Neural progenitor cell (in vitro differentiated cells): ENCODE results near the gene TEX50. TPM values are rescaled to one million over a fixed set of nuclear protein-coding genes. Genes with fewer than 3 reads are reported as not detected.
"Not testable (repeated sequence)": the region's sequence is repeated elsewhere in the genome, so short reads cannot be mapped to it uniquely, and the experiment has no call there.

Experiments
- DNase-seq: peaks from one replicate; pipeline ENCODE4 v3.0.0-alpha.2; 2016; ENCODE audit warnings: low spot score
- H2AFZ ChIP-seq: fragments of 200-600 bp; sonication (generic); replicated peaks from 2 replicates; pipeline ENCODE4 v1.6.1; 2016; ENCODE audit warnings: antibody characterized with exemption
- H3F3A ChIP-seq: fragments of 200-600 bp; sonication (generic); 2 replicates; pipeline ENCODE4 v1.6.1; 2016; ENCODE audit warnings: antibody characterized with exemption, low read depth
- H3K27ac ChIP-seq: fragments of 200-600 bp; sonication (generic); 2 replicates; pipeline ENCODE4 v1.5.1; 2016; ENCODE audit warnings: mild to moderate bottlenecking
- H3K27me3 ChIP-seq: fragments of 200-600 bp; sonication (generic); 2 replicates; pipeline ENCODE4 v1.6.1; 2016; ENCODE audit warnings: mild to moderate bottlenecking, moderate library complexity
- H3K36me3 ChIP-seq: fragments of 200-600 bp; sonication (generic); 2 replicates; pipeline ENCODE4 v1.5.1; 2016
- H3K4me1 ChIP-seq: fragments of 200-600 bp; sonication (generic); 2 replicates; pipeline ENCODE4 v1.6.1; 2016; ENCODE audit warnings: mixed run types
- H3K4me2 ChIP-seq: fragments of 200-600 bp; sonication (generic); 2 replicates; pipeline ENCODE4 v1.6.1; 2016
- H3K4me3 ChIP-seq: fragments of 200-600 bp; sonication (generic); 2 replicates; pipeline ENCODE4 v1.5.1; 2016
- H3K79me2 ChIP-seq: fragments of 200-600 bp; sonication (generic); 2 replicates; pipeline ENCODE4 v1.6.1; 2016; ENCODE audit warnings: low read depth
- H3K9ac ChIP-seq: fragments of 200-600 bp; sonication (generic); 2 replicates; pipeline ENCODE4 v1.6.1; 2016
- H3K9me3 ChIP-seq: fragments of 200-600 bp; sonication (generic); 2 replicates; pipeline ENCODE4 v1.5.1; 2016; ENCODE audit warnings: low read depth
- H4K20me1 ChIP-seq: fragments of 200-600 bp; sonication (generic); 2 replicates; pipeline ENCODE4 v1.6.1; 2016; ENCODE audit warnings: low read depth
- H3K27ac Mint-ChIP-seq: 3 replicates; pipeline ENCODE4 v1.8.0; 2021; ENCODE audit warnings: mixed read lengths
- H3K27me3 Mint-ChIP-seq: 2 replicates; pipeline ENCODE4 v1.8.0; 2022; ENCODE audit warnings: low read depth, mild to moderate bottlenecking, inconsistent platforms, moderate library complexity, mixed read lengths; ENCODE audit not compliant: insufficient read depth
- H3K36me3 Mint-ChIP-seq: 3 replicates; pipeline ENCODE4 v1.8.0; 2021; ENCODE audit warnings: mixed read lengths
- H3K4me1 Mint-ChIP-seq: 3 replicates; pipeline ENCODE4 v1.8.0; 2021; ENCODE audit warnings: mixed read lengths
- H3K4me3 Mint-ChIP-seq: 3 replicates; pipeline ENCODE4 v1.8.0; 2021; ENCODE audit warnings: mild to moderate bottlenecking, moderate library complexity, mixed read lengths
- H3K9me3 Mint-ChIP-seq: 3 replicates; pipeline ENCODE4 v1.8.0; 2020; ENCODE audit warnings: mixed read lengths
- CTCF ChIP-seq: fragments of 200-600 bp; sonication (generic); IDR thresholded peaks from 2 replicates; pipeline ENCODE4 v1.5.1; 2017; ENCODE audit warnings: antibody characterized with exemption, mild to moderate bottlenecking
- EZH2 ChIP-seq: fragments of 200-600 bp; sonication (generic); IDR thresholded peaks from 2 replicates; pipeline ENCODE4 v1.6.1; 2017; ENCODE audit warnings: antibody characterized with exemption, mild to moderate bottlenecking, moderate library complexity
- EZH2phosphoT487 ChIP-seq: fragments of 200-600 bp; sonication (generic); IDR thresholded peaks from 2 replicates; pipeline ENCODE4 v1.6.1; 2017; ENCODE audit warnings: antibody characterized with exemption
- total RNA-seq: library from RNA; depleted of rRNA; stranded (reverse); fragments of >200 nt; gene quantifications from 2 replicates; pipeline ENCODE4 v1.2.3, GENCODE V29; 2015; ENCODE audit warnings: low replicate concordance

The TEX50 gene
- total RNA-seq = not detected in 2 replicates

DNA sequence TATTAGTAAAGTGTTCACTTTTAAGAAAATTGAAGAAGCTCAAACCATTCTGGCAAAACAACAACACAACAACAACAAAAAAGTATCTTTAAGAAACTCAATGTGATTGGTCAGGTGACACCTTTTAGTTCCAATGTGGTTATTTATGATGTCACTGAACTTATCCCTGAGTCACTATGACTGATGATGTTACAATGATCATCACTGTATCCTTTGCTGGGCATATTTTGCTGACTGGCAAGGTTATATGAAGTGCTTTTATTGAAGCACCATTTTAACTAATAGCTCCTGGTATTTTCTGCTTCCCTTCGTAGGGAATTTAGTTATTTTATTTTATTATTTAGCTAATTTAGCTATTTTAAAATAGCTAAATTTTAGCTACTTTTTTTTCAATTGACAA is at the start of gene TEX50:
TSS of gene TEX50 (plus strand) at position 223 of the 400 bp plus-strand sequence. CDS start 184 bp downstream, outside the sequence.
- Histone ChIP-seq H3K36me3 (no peaks in the 10 kb centered on the region), H3K27ac (no peak within 1 kb of the TSS), H3K4me2 (no peak within 1 kb of the TSS), H4K20me1 (no peaks in the 10 kb centered on the region), H3K9me3 (no peaks in the 10 kb centered on the region), H2AFZ (no peak within 1 kb of the TSS), H3K4me1 (peaks cover 9% of the 10 kb centered on the region), H3K9ac (no peak within 1 kb of the TSS), H3K27me3 (no peaks in the 10 kb centered on the region), H3K4me3 (no peak within 1 kb of the TSS), H3K79me2 (peaks cover 25% of the 10 kb centered on the region), H3F3A (peaks cover 19% of the 10 kb centered on the region)
- no peak within 1 kb of the TSS for H3K4me3 Mint-ChIP-seq
- H3K27me3 Mint-ChIP-seq = peaks cover 2% of the 10 kb centered on the region
- H3K27ac Mint-ChIP-seq = no peak within 1 kb of the TSS
- TF ChIP-seq EZH2 = no peak
- no peak for TF ChIP-seq EZH2phosphoT487
- no peak for TF ChIP-seq CTCF
- H3K4me1 Mint-ChIP-seq = no peaks in the 10 kb centered on the region
- H3K9me3 Mint-ChIP-seq = peaks cover 5% of the 10 kb centered on the region
- H3K36me3 Mint-ChIP-seq = no peaks in the 10 kb centered on the region
- no peak for DNase-seq

DNA sequence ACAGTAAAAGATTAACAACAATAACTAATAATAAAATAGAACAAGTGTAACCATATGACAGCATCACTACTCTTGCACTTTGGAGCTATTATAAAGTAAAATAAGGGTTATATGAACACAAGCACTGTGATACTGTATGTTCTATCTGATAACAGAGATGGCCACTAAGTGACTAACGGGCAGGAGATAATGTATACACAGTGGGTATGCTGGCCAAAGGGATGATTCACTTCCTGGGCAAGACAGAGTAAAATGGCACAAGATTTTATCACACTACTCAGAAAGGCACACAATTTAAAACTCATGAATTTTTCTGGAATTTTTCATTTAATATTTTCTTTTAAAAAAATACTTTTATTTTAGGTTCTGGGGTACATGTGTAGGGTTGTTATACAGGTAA is 44.6 kb upstream of the TEX50 start:
- Histone ChIP-seq H3K4me3 (no peak overlapping the region), H3K79me2 (no peaks in the 10 kb centered on the region), H3K9me3 (no peaks in the 10 kb centered on the region), H4K20me1 (no peaks in the 10 kb centered on the region), H3K27ac (no peak overlapping the region), H3K9ac (no peak overlapping the region), H3K27me3 (no peaks in the 10 kb centered on the region), H3K36me3 (no peaks in the 10 kb centered on the region), H2AFZ (no peak overlapping the region), H3F3A (no peaks in the 10 kb centered on the region), H3K4me1 (no peaks in the 10 kb centered on the region), H3K4me2 (no peak overlapping the region)
- Mint-ChIP-seq H3K9me3 (no peaks in the 10 kb centered on the region), H3K4me1 (no peaks in the 10 kb centered on the region), H3K36me3 (no peaks in the 10 kb centered on the region), H3K27me3 (no peaks in the 10 kb centered on the region), H3K27ac (no peak overlapping the region), H3K4me3 (no peak overlapping the region)
- no peak for DNase-seq
- TF ChIP-seq EZH2 (no peak), EZH2phosphoT487 (no peak)

DNA sequence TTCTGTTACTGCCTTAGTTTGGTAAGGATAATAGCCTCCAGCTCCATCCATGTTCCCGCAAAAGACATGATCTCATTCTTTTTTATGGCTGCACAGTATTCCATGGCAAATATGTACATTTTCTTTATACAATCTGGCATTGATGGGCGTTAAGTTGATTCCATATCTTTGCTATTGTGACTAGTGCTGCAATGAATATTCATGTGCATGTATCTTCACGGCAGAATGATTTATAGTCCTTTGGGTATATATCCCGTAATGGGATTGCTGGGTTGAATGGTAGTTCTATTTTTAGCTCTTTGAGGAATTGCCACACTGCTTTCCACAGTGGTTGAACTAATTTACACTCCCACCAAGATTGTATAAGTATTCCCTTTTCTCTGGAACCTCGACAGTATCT is 44.0 kb upstream of the TEX50 start:
- not testable (repeated sequence) for H3K79me2 ChIP-seq, H3K27ac ChIP-seq, H3K27me3 ChIP-seq, DNase-seq, H3K9me3 Mint-ChIP-seq, H3K4me2 ChIP-seq, H3K36me3 Mint-ChIP-seq, H3K9ac ChIP-seq, H3F3A ChIP-seq, H3K4me1 Mint-ChIP-seq, H3K9me3 ChIP-seq, H3K4me3 Mint-ChIP-seq, H3K4me3 ChIP-seq, H3K27me3 Mint-ChIP-seq, H3K36me3 ChIP-seq, H3K27ac Mint-ChIP-seq, H4K20me1 ChIP-seq, H2AFZ ChIP-seq, H3K4me1 ChIP-seq

DNA sequence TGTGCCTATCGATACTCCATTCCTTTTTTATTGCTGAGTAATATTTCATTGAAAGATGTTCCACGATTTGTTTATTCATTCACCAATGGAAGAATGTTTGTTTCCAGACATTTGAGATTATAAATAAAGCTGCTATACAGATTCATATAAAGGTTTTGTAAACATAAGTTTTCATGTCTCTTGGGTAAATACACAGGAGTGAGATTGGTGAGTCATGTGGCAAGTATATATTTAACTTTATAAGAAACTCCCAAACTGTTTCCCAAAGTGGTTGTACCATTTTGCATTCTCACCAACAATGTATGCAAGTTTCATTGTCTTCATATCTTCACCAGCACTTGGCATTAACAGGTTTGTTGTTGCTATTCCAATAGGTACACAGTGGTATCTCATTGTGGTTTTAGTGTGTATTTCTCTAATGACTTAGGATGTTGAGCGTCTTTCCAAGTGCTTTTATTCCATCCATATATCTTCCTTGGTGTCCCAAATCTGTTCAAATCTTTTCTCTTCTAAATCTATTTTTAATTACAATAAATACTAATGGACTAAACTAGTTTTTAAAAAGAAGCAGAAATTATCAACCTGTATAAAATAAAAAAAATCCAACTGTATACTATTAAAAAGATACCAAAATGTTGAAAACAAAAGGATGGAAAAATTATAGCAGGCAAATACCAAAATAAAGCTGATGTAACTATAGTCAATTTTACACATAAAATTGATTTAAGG is 38.9 kb upstream of the TEX50 start:
- H3K79me2 ChIP-seq = no peaks in the 10 kb centered on the region
- Mint-ChIP-seq H3K4me3 (no peak overlapping the region), H3K4me1 (no peaks in the 10 kb centered on the region), H3K9me3 (no peaks in the 10 kb centered on the region), H3K27me3 (no peaks in the 10 kb centered on the region), H3K27ac (no peak overlapping the region), H3K36me3 (no peaks in the 10 kb centered on the region)
- no peaks in the 10 kb centered on the region for H3F3A ChIP-seq
- H3K4me3 ChIP-seq = no peak overlapping the region
- no peaks in the 10 kb centered on the region for H3K4me1 ChIP-seq
- H3K27me3 ChIP-seq = no peaks in the 10 kb centered on the region
- H3K36me3 ChIP-seq = peaks cover 4% of the 10 kb centered on the region
- no peak for DNase-seq
- no peak overlapping the region for H3K27ac ChIP-seq
- no peak overlapping the region for H2AFZ ChIP-seq
- H3K9me3 ChIP-seq = no peaks in the 10 kb centered on the region
- no peaks in the 10 kb centered on the region for H4K20me1 ChIP-seq
- H3K4me2 ChIP-seq = no peak overlapping the region
- TF ChIP-seq EZH2phosphoT487 (no peak), CTCF (no peak), EZH2 (no peak)
- no peak overlapping the region for H3K9ac ChIP-seq
